Ovary (tissue), 3 donors: ENCODE data around the gene RSBN1.

Source experiments
- EP300 ChIP-seq: sonication (generic); formaldehyde crosslinking; IDR thresholded peaks from one replicate; pipeline ENCODE4 v1.6.1; 2017; ENCODE audit warnings: antibody characterized with exemption
- POLR2A ChIP-seq: fragments of 450-650 bp; IDR thresholded peaks from one replicate; pipeline ENCODE4 v1.6.1; 2017; ENCODE audit warnings: antibody characterized with exemption, mild to moderate bottlenecking, moderate library complexity
- TF ChIP-seq, protein P1 (sequence below), 3 donors: fragments of 450-650 bp in 2 of 3; fragments of 200-600 bp in 1 of 3; IDR thresholded peaks; one replicate each; pipeline versions ENCODE4 v1.5.1 to v1.8.0; 2016 to 2022; ENCODE audit warnings: antibody characterized with exemption in 3 of 3, mild to moderate bottlenecking in 1 of 3
- donor health status: DM: no; HTN: no; CAD: no.

- TF ChIP-seq, protein P1, sequence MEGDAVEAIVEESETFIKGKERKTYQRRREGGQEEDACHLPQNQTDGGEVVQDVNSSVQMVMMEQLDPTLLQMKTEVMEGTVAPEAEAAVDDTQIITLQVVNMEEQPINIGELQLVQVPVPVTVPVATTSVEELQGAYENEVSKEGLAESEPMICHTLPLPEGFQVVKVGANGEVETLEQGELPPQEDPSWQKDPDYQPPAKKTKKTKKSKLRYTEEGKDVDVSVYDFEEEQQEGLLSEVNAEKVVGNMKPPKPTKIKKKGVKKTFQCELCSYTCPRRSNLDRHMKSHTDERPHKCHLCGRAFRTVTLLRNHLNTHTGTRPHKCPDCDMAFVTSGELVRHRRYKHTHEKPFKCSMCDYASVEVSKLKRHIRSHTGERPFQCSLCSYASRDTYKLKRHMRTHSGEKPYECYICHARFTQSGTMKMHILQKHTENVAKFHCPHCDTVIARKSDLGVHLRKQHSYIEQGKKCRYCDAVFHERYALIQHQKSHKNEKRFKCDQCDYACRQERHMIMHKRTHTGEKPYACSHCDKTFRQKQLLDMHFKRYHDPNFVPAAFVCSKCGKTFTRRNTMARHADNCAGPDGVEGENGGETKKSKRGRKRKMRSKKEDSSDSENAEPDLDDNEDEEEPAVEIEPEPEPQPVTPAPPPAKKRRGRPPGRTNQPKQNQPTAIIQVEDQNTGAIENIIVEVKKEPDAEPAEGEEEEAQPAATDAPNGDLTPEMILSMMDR (IDR thresholded peaks at IDR 0.05) = no peak
- TF ChIP-seq POLR2A = no peak
- no peak for TF ChIP-seq EP300
Measured at GRCh38 chr1:113760102-113761080, 51.9 kb downstream of the RSBN1 start.
